Activated effector memory CD4-positive, alpha-beta T cell treated with anti-CD3 and anti-CD28 coated beads, Interleukin-2, amount 50 U/mL, for 16 hours (primary cell): ENCODE results near the gene IL36RN.

ENCODE experiments used
- DNase-seq: peaks from one replicate; pipeline ENCODE4 v3.0.0-alpha.2; 2020

The IL36RN gene

GRCh38 chr2:113058998-113059960, at the start of gene IL36RN:
TSS of gene IL36RN (plus strand) at chr2:113059198. CDS start at chr2:113059439, 241 bp downstream.
- no peak for DNase-seq

GRCh38 chr2:113009622-113010021, 49.4 kb upstream of the IL36RN start:
- DNase-seq: no peak

- DNase-seq: no peak
Observed at GRCh38 chr2:113010088-113010487, 48.9 kb upstream of the IL36RN start.

GRCh38 chr2:113011108-113011507, 47.9 kb upstream of the IL36RN start:
- DNase-seq: no peak

GRCh38 chr2:113012436-113013335, 46.3 kb upstream of the IL36RN start:
- DNase-seq: no peak

GRCh38 chr2:113013336-113013661, 45.7 kb upstream of the IL36RN start:
- DNase-seq: no peak

- no peak for DNase-seq
Observed at GRCh38 chr2:113014067-113014466, 44.9 kb upstream of the IL36RN start.

GRCh38 chr2:113015042-113015441, 44.0 kb upstream of the IL36RN start:
- DNase-seq: no peak

- no peak for DNase-seq
Observed at GRCh38 chr2:113015655-113016054, 43.3 kb upstream of the IL36RN start.

- no peak for DNase-seq
Observed at GRCh38 chr2:113018509-113018908, 40.5 kb upstream of the IL36RN start.

- no peak for DNase-seq
Observed at GRCh38 chr2:113021312-113021711, 37.7 kb upstream of the IL36RN start.

GRCh38 chr2:113024764-113025163, 34.2 kb upstream of the IL36RN start:
- DNase-seq: no peak

- no peak for DNase-seq
Observed at GRCh38 chr2:113025737-113026136, 33.3 kb upstream of the IL36RN start.

- DNase-seq: no peak
Observed at GRCh38 chr2:113027691-113028090, 31.3 kb upstream of the IL36RN start.

- DNase-seq: no peak
Observed at GRCh38 chr2:113028112-113028511, 30.9 kb upstream of the IL36RN start.

- no peak for DNase-seq
Observed at GRCh38 chr2:113032737-113033136, 26.3 kb upstream of the IL36RN start.

- DNase-seq: no peak
Observed at GRCh38 chr2:113034016-113034415, 25.0 kb upstream of the IL36RN start.

- DNase-seq: no peak
Observed at GRCh38 chr2:113036763-113037162, 22.2 kb upstream of the IL36RN start.

GRCh38 chr2:113038291-113038690, 20.7 kb upstream of the IL36RN start:
- DNase-seq: no peak

GRCh38 chr2:113039158-113039557, 19.8 kb upstream of the IL36RN start:
- DNase-seq: no peak

GRCh38 chr2:113039719-113040118, 19.3 kb upstream of the IL36RN start:
- DNase-seq: no peak

- no peak for DNase-seq
Observed at GRCh38 chr2:113041871-113042270, 17.1 kb upstream of the IL36RN start.

- no peak for DNase-seq
Observed at GRCh38 chr2:113046465-113046864, 12.5 kb upstream of the IL36RN start.
